SK-N-MC (cell line): Measurements from ENCODE around the gene UXS1.

Source experiments
- DNase-seq: peaks from one replicate; pipeline ENCODE4 v3.0.0-alpha.2; 2011; ENCODE audit warnings: low read depth, low spot score
- H3K27ac ChIP-seq: fragments of 200-600 bp; sonication (generic); 2 replicates; pipeline ENCODE4 v1.5.1; 2016; ENCODE audit warnings: mixed run types
- H3K36me3 ChIP-seq: fragments of 200-600 bp; sonication (generic); 2 replicates; pipeline ENCODE4 v1.6.1; 2017; ENCODE audit warnings: antibody characterized with exemption, low read length, mixed read lengths; ENCODE audit not compliant: insufficient read depth
- H3K4me3 ChIP-seq: fragments of 200-600 bp; sonication (generic); 2 replicates; pipeline ENCODE4 v1.5.1; 2016
- H3K9ac ChIP-seq: fragments of 200-600 bp; sonication (generic); 2 replicates; pipeline ENCODE4 v1.8.0; 2017; ENCODE audit warnings: mixed run types, mixed read lengths; ENCODE audit not compliant: insufficient read length
- H3K9me3 ChIP-seq: fragments of 200-600 bp; sonication (generic); 2 replicates; pipeline ENCODE4 v1.6.1; 2017; ENCODE audit warnings: low read depth, mild to moderate bottlenecking, antibody characterized with exemption, low read length, moderate library complexity, mixed read lengths
- EZH2 ChIP-seq: fragments of 200-600 bp; sonication (generic); IDR thresholded peaks from one replicate; pipeline ENCODE4 v1.6.1; 2017; ENCODE audit warnings: antibody characterized with exemption
- FOXP2 ChIP-seq: optimal IDR thresholded peaks from 2 replicates; pipeline ENCODE3; 2011; ENCODE audit warnings: mild to moderate bottlenecking, moderate library complexity; ENCODE audit not compliant: insufficient read depth; ENCODE audit errors: extremely low read length, control extremely low read depth
- POLR2AphosphoS5 ChIP-seq: IDR thresholded peaks from 2 replicates; pipeline ENCODE4 v1.6.1; 2012; ENCODE audit warnings: mild to moderate bottlenecking, low read depth, low read length, borderline replicate concordance

The UXS1 gene

GRCh38 chr2:106098664-106099063 is 95.4 kb downstream of the UXS1 start:
- Histone ChIP-seq H3K9ac (no peak overlapping the region), H3K4me3 (no peak overlapping the region), H3K36me3 (no peaks in the 10 kb centered on the region), H3K27ac (no peak overlapping the region), H3K9me3 (no peaks in the 10 kb centered on the region)
- no peak for DNase-seq
- TF ChIP-seq EZH2 (no peak), POLR2AphosphoS5 (no peak), FOXP2 (no peak)

- no peaks in the 10 kb centered on the region for H3K9me3 ChIP-seq
- H3K36me3 ChIP-seq = no peaks in the 10 kb centered on the region
Observed at GRCh38 chr2:106098081-106098480, 96.0 kb downstream of the UXS1 start.

GRCh38 chr2:106097038-106098000 is 96.8 kb downstream of the UXS1 start:
- Histone ChIP-seq H3K27ac (no peak overlapping the region), H3K4me3 (no peak overlapping the region), H3K9me3 (no peaks in the 10 kb centered on the region), H3K36me3 (peaks cover 4% of the 10 kb centered on the region; the same call in 1 of the 2 replicates), H3K9ac (no peak overlapping the region)
- TF ChIP-seq POLR2AphosphoS5 = no peak
- TF ChIP-seq FOXP2 = no peak
- no peak for TF ChIP-seq EZH2
- DNase-seq = no peak

More at GRCh38 chr2:106098081-106098480, 96.0 kb downstream of the UXS1 start:
- Histone ChIP-seq H3K4me3 (no peak overlapping the region), H3K27ac (no peak overlapping the region), H3K9ac (no peak overlapping the region)
- DNase-seq = no peak
- TF ChIP-seq POLR2AphosphoS5 (no peak), FOXP2 (no peak), EZH2 (no peak)

DNA sequence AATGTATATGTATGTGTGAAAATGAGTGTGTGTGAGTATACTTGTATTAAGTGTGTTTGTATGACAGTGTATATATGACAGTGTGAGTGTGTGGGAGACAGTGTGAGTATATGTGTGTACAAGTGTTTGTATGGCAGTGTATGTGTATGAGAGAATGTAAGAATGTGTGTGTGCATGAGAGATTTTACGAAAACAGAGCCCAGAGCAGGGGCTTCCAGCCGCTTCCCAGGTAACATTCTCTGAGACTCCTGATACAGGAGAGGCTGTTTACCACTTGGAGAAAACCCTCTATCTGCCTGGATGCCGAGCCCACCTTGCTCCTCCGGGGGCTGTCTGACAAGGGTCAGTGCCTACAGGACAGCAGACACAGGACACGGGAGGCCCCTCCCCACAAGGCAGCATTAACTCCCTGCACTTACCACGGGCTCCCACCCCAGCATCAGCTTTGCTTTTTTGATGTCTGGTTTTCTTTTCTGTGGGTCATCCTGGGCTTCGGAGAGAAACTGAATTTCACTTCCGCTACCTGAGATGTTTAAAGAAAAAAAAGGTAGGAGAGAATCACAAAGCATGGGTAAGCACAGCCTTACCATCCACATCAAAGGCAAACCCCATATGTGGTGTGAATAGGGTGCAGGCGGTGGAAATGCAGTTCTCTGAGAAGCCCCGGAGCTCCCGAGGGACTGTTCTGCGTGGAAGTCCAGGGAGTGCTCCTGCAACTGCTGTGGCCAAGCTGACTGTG is 97.6 kb downstream of the UXS1 start:
- Histone ChIP-seq H3K9ac (no peak overlapping the region), H3K9me3 (no peaks in the 10 kb centered on the region), H3K4me3 (peak overlapping the region; percentile 39; the same call in 1 of the 2 replicates), H3K27ac (no peak overlapping the region), H3K36me3 (peaks cover 4% of the 10 kb centered on the region; the same call in 1 of the 2 replicates)
- no peak for TF ChIP-seq POLR2AphosphoS5
- TF ChIP-seq EZH2 = no peak
- TF ChIP-seq FOXP2 = no peak
- no peak for DNase-seq

- no peak for DNase-seq
- no peak overlapping the region for H3K9ac ChIP-seq
- peak overlapping the region; percentile 39 for H3K4me3 ChIP-seq
- TF ChIP-seq EZH2 (no peak), FOXP2 (peak; percentile 94)
- H3K36me3 ChIP-seq = peaks cover 4% of the 10 kb centered on the region; the same call in 1 of the 2 replicates
- H3K27ac ChIP-seq = no peak overlapping the region
- H3K9me3 ChIP-seq = no peaks in the 10 kb centered on the region
Observed at GRCh38 chr2:106095478-106096298, 98.4 kb downstream of the UXS1 start.

DNA sequence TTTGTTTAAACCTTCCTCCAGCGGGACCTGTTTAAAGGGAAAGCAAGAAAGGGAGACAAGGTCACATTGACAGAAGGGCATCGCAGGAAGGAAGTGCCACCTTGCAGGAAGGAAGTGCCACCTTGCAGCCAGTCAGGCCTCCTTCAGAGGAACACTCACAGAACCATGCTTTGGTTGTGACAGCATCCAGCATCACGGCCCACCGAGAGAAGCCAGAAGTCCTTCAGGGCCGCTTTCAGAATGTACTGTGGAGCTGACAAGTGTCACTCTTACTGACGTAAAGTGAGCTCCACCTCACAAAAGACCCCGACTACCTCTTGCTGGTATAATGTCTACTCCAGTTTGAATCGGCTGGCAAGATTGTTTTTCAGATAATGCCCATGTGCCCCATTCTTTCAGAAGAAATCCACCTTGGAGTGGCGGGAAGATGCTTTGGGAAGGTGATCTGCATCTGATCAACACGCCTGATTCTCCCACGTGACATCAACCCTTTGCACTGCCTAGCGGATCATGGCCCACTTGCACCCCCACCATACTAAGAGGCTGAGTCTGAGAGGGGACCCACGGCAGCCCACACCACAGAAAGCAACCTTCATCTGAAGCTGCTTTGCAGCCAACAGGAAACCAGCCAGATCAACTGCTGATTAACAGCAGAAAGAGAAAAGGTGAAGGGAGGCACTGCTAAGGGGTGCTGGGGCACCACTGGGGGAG is 99.8 kb downstream of the UXS1 start:
- Histone ChIP-seq H3K9ac (no peak overlapping the region), H3K4me3 (no peak overlapping the region)

GRCh38 chr2:106090916-106091618 is 103.0 kb downstream of the UXS1 start:
- Histone ChIP-seq H3K9me3 (peaks cover 3% of the 10 kb centered on the region; the same call in 1 of the 2 replicates), H3K27ac (no peak overlapping the region), H3K4me3 (no peak overlapping the region), H3K36me3 (peaks cover 4% of the 10 kb centered on the region; the same call in 1 of the 2 replicates), H3K9ac (no peak overlapping the region)
- no peak for DNase-seq
- TF ChIP-seq FOXP2 = no peak
- no peak for TF ChIP-seq POLR2AphosphoS5
- TF ChIP-seq EZH2 = no peak

More for the DNA sequence above, 99.8 kb downstream of the UXS1 start:
- no peak overlapping the region for H3K27ac ChIP-seq
- no peak for TF ChIP-seq EZH2
- TF ChIP-seq POLR2AphosphoS5 = no peak
- TF ChIP-seq FOXP2 = no peak
- no peaks in the 10 kb centered on the region for H3K9me3 ChIP-seq
- no peak for DNase-seq
- peaks cover 4% of the 10 kb centered on the region; the same call in 1 of the 2 replicates for H3K36me3 ChIP-seq
